CD4-positive, alpha-beta T cell (primary cell): ENCODE measurements around the gene CDH2. TPM values are rescaled to one million over a fixed set of nuclear protein-coding genes. Genes with fewer than 3 reads are reported as not detected.

Source experiments
- ATAC-seq: fragments of 200-7000 bp; cut with Tn5 transposase; one replicate; pipeline ENCODE4 v1.10.0; 2022; ENCODE audit warnings: mild to moderate bottlenecking; ENCODE audit not compliant: poor library complexity
- CTCF ChIA-PET: fragments of 350-600 bp; sonication (Branson Sonifier 250); formaldehyde crosslinking; loops from one replicate; lab custom pipeline; 2021; ENCODE audit warnings: antibody characterized with exemption, inconsistent platforms; lab: Charles Lee
- POLR2A ChIA-PET: fragments of 350-600 bp; sonication (Branson Sonifier 250); formaldehyde crosslinking; loops from one replicate; lab custom pipeline; 2021; ENCODE audit warnings: antibody characterized with exemption, inconsistent platforms; lab: Charles Lee
- DNase-seq, 14 experiments: peaks; one replicate each; pipeline ENCODE4 v3.0.0-alpha.2; 2013 to 2020; ENCODE audit warnings: mixed read lengths in 2 of 14
- H3K27ac ChIP-seq, 2 donors: one replicate each; pipeline versions ENCODE4 v1.5.1 to v1.7.0; 2013; ENCODE audit warnings: low read length in 2 of 2, low read depth in 1 of 2, mild to moderate bottlenecking in 1 of 2
- H3K27me3 ChIP-seq, 2 experiments: 1 replicate in 1 of 2; 2 replicates in 1 of 2; pipeline versions ENCODE4 v1.6.1 to v1.7.0; 2013; ENCODE audit warnings: low read length in 2 of 2, control low read depth in 1 of 2, mild to moderate bottlenecking in 1 of 2, moderate library complexity in 1 of 2; ENCODE audit not compliant: insufficient read depth in 2 of 2, control insufficient read depth in 1 of 2
- H3K36me3 ChIP-seq: one replicate; pipeline ENCODE4 v1.6.1; 2013; ENCODE audit warnings: low read length, control low read depth; ENCODE audit not compliant: insufficient read depth
- H3K4me1 ChIP-seq: one replicate; pipeline ENCODE4 v1.6.1; 2013; ENCODE audit warnings: low read length, control low read depth; ENCODE audit not compliant: insufficient read depth
- H3K4me3 ChIP-seq: one replicate; pipeline ENCODE4 v1.5.1; 2013; ENCODE audit warnings: mild to moderate bottlenecking, low read length, moderate library complexity
- H3K9me3 ChIP-seq, 2 experiments: 1 replicate in 1 of 2; 2 replicates in 1 of 2; pipeline versions ENCODE4 v1.6.1 to v1.7.0; 2013; ENCODE audit warnings: low read length in 2 of 2, mild to moderate bottlenecking in 2 of 2, control low read depth in 1 of 2, moderate library complexity in 1 of 2; ENCODE audit not compliant: control insufficient read depth in 1 of 2, insufficient read depth in 1 of 2
- H3K27ac Mint-ChIP-seq: one replicate; pipeline ENCODE4 v1.8.0; 2020; ENCODE audit warnings: mixed read lengths
- H3K27me3 Mint-ChIP-seq: one replicate; pipeline ENCODE4 v1.8.0; 2021; ENCODE audit warnings: mixed read lengths
- H3K36me3 Mint-ChIP-seq: one replicate; pipeline ENCODE4 v1.8.0; 2021; ENCODE audit warnings: low read depth, mixed read lengths
- H3K4me1 Mint-ChIP-seq: one replicate; pipeline ENCODE4 v1.8.0; 2021; ENCODE audit warnings: low read depth, mixed read lengths
- H3K4me3 Mint-ChIP-seq: one replicate; pipeline ENCODE4 v1.8.0; 2020; ENCODE audit warnings: mild to moderate bottlenecking, mixed read lengths
- H3K9me3 Mint-ChIP-seq: one replicate; pipeline ENCODE4 v1.8.0; 2020; ENCODE audit warnings: mixed read lengths
- CTCF ChIP-seq: fragments of 200-600 bp; IDR thresholded peaks from one replicate; pipeline ENCODE4 v1.8.0; 2022; ENCODE audit warnings: antibody characterized with exemption, mild to moderate bottlenecking
- intact Hi-C, 2 experiments: fragments of 100-400 bp; cut with DNase I in 1 of 2; cut with micrococcal nuclease in 1 of 2; formaldehyde crosslinking; loops; one replicate each; pipeline versions ENCODE4 v1.15.1 to v1.9.0; 2023 to 2025; cut with DNase I, micrococcal nuclease
- total RNA-seq, 174 experiments: library from RNA in 2 of 174; stranded (reverse) in 2 of 174; gene quantifications; one replicate each; pipeline ENCODE4 v1.2.3 and lab custom pipeline; 2021 to 2026

CDH2 gene
- total RNA-seq, 2 experiments from 2014 or later = not detected

- ChIA-PET POLR2A (no interaction called here), CTCF (no interaction called here)
- H3K27ac ChIP-seq = no peak overlapping the region
- no peak for ATAC-seq
- H3K9me3 ChIP-seq = peaks cover 0 to 8% of the 10 kb centered on the region in 2 experiments
- intact Hi-C loops = no loop called here
- H3K9me3 Mint-ChIP-seq = peaks cover 12% of the 10 kb centered on the region
- H3K4me3 Mint-ChIP-seq = no peak overlapping the region
- H3K4me3 ChIP-seq = no peak overlapping the region
- no peaks in the 10 kb centered on the region for H3K4me1 ChIP-seq
- H3K36me3 ChIP-seq = no peaks in the 10 kb centered on the region
- no peak overlapping the region for H3K27ac Mint-ChIP-seq
- no peak for TF ChIP-seq CTCF
- no peaks in the 10 kb centered on the region for H3K4me1 Mint-ChIP-seq
- H3K27me3 ChIP-seq = no peaks in the 10 kb centered on the region
- no peaks in the 10 kb centered on the region for H3K27me3 Mint-ChIP-seq
- DNase-seq = no peak
- no peaks in the 10 kb centered on the region for H3K36me3 Mint-ChIP-seq
Observed at GRCh38 chr18:27996801-27997272, 180.1 kb downstream of the CDH2 start.

- H3K4me1 ChIP-seq = no peaks in the 10 kb centered on the region
- no peak for TF ChIP-seq CTCF
- H3K4me1 Mint-ChIP-seq = no peaks in the 10 kb centered on the region
- ATAC-seq (no peak), DNase-seq (no peak)
- H3K27ac ChIP-seq = no peak overlapping the region
- intact Hi-C loops = no loop called here
- H3K36me3 ChIP-seq = no peaks in the 10 kb centered on the region
- H3K4me3 ChIP-seq = no peak overlapping the region
- peaks cover 0 to 8% of the 10 kb centered on the region in 2 experiments for H3K9me3 ChIP-seq
- CTCF ChIA-PET = no interaction called here
- peaks cover 12% of the 10 kb centered on the region for H3K9me3 Mint-ChIP-seq
- no peak overlapping the region for H3K4me3 Mint-ChIP-seq
- H3K27ac Mint-ChIP-seq = no peak overlapping the region
- no peaks in the 10 kb centered on the region for H3K36me3 Mint-ChIP-seq
- POLR2A ChIA-PET = no interaction called here
- H3K27me3 ChIP-seq = no peaks in the 10 kb centered on the region
- H3K27me3 Mint-ChIP-seq = no peaks in the 10 kb centered on the region
Observed at GRCh38 chr18:27995770-27996502, 181.0 kb downstream of the CDH2 start.

GRCh38 chr18:27994571-27994970, 182.4 kb downstream of the CDH2 start:
- H3K4me1 Mint-ChIP-seq = no peaks in the 10 kb centered on the region
- H3K36me3 ChIP-seq = no peaks in the 10 kb centered on the region
- H3K4me1 ChIP-seq = no peaks in the 10 kb centered on the region
- H3K27ac Mint-ChIP-seq = no peak overlapping the region
- no peak overlapping the region for H3K27ac ChIP-seq
- no peaks in the 10 kb centered on the region for H3K27me3 ChIP-seq
- no peaks in the 10 kb centered on the region for H3K27me3 Mint-ChIP-seq
- ChIA-PET CTCF (no interaction called here), POLR2A (no interaction called here)
- H3K9me3 ChIP-seq = peaks cover 0 to 3% of the 10 kb centered on the region in 2 experiments
- H3K9me3 Mint-ChIP-seq = peaks cover 12% of the 10 kb centered on the region
- no peak overlapping the region for H3K4me3 Mint-ChIP-seq
- H3K36me3 Mint-ChIP-seq = no peaks in the 10 kb centered on the region
- ATAC-seq (no peak), DNase-seq (no peak)
- intact Hi-C loops = no loop called here
- TF ChIP-seq CTCF = no peak
- H3K4me3 ChIP-seq = no peak overlapping the region
